Stimulated activated CD8-positive, alpha-beta memory T cell treated with anti-CD3 and anti-CD28 coated beads, Interleukin-4, amount 100 ng/mL, for 1 hour (primary cell): Measurements from ENCODE around the gene RNF225.
"Not testable (repeated sequence)": the region's sequence is repeated elsewhere in the genome, so short reads cannot be mapped to it uniquely, and the experiment has no call there.

Experiments
- DNase-seq, 2 donors: peaks; one replicate each; pipeline ENCODE4 v3.0.0-alpha.2; 2020; ENCODE audit warnings: low read depth in 2 of 2, low spot score in 1 of 2

RNF225 gene

DNA sequence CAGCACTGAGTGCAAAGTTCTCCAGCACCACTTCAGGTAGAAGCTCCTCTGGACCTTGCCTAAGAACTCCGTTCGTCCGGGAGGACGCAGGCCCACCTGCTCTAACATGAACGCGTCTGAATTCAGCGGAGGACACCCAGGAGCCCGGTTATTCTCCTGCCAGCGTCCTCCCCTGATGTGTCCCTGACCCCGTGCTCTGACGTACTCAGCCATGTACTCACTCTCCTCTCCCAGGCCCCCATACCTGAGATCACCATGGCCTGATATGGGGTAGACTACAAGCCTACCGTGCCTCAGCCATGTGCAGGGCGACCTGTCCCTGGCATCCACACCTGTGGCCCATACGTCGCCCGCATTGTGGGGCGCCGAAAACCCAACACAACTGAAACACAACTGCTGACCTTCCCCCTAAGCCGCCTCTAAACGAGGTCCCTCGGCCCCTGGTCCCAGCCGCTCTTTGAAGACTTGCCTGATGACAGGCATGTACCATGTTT is 12.2 kb downstream of the RNF225 start:
- DNase-seq: no peak

DNA sequence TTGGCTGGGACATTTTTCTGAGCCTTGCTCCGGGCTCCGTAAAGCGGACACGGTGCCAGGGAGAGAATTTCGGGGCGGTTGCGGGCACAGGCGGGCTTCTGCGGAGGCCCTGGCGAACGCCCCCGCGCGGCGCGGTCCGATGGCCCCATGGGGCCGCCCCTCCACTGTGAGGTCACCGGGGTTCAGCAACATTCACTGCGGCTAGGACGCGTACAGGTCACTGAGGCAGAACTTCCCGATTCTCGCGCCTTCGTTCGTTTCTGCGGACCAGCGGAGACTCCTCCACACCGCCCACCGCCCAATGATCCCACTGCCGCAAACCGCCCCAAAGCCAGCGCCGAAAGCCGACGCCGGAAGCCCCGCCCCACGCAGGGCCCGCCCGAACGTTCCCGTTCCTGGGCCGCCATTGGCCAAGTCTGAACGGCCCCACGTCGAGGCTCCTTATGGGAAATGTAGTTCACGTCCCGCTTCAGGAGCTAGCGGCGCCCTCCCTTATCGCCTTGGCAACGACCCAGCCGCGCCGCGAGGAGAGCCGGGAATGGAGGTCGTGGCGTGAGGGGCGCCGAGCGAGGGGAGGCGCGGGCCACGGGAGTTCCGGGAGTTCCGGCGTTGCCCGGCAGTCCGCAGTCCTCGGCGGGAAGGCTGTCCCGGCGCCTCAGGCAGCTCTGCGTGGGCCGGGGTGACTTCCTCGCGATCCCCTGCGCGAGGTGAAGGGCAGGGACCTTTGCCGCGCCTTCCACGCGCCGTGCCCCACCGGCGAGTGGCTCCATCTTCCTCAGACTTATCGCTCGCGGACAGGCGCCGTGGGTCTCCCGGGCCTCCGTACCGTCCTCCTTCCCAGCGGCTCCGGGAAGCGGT is 12.9 kb downstream of the RNF225 start, which contains the start of gene ZNF584:
ZNF584 (plus strand) TSS at position 498 of the 858 bp plus-strand sequence. CDS start 499 bp downstream, outside the sequence.
- peak; percentile 81 to 86 for DNase-seq

GRCh38 chr19:58409010-58409790 is 13.7 kb downstream of the RNF225 start:
- no peak for DNase-seq

GRCh38 chr19:58416604-58417003 is 21.1 kb downstream of the RNF225 start:
- DNase-seq: no peak

- no peak for DNase-seq
These were observed 21.6 kb downstream of the RNF225 start for GRCh38 chr19:58417071-58417470.

- no peak for DNase-seq
These were observed 33.2 kb downstream of the RNF225 start for GRCh38 chr19:58428617-58429016.

DNA sequence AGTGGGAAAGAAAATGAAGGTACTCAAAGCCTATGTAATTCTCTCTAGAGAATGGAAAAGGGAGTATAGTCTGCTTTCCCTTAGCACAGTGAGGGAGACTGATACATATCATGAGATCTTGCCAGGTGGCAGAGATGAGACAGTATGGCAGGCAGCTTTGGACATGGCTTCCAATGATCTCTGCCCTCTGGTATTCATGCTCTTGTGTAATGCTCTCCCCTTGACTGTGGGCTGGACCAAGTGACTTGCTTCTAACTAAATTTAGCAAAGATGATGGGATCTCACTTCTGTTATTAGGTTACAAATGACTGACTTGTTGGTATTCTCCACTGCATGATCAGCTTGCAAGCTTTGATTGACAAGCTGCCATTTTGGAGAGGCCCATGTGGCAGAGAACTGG is 34.3 kb downstream of the RNF225 start:
- DNase-seq: no peak

DNA sequence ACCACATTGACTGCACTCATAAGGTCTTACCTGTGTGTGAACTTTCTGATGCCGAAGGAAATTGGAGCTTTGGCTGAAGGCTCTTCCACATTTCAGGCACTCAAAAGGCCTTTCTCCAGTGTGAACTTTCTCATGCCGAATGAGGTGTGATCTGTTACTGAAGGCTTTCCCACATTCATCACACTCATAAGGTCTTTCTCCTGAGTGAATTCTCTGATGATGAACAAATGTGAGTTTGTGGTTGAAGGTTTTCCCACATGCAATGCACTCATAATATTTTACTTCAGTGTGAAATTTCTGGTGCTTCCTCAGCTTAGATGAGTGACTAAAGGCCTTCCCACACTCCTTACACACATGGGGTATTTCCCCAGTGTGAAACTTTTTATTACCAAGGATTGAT is 38.8 kb downstream of the RNF225 start:
- no peak for DNase-seq

DNA sequence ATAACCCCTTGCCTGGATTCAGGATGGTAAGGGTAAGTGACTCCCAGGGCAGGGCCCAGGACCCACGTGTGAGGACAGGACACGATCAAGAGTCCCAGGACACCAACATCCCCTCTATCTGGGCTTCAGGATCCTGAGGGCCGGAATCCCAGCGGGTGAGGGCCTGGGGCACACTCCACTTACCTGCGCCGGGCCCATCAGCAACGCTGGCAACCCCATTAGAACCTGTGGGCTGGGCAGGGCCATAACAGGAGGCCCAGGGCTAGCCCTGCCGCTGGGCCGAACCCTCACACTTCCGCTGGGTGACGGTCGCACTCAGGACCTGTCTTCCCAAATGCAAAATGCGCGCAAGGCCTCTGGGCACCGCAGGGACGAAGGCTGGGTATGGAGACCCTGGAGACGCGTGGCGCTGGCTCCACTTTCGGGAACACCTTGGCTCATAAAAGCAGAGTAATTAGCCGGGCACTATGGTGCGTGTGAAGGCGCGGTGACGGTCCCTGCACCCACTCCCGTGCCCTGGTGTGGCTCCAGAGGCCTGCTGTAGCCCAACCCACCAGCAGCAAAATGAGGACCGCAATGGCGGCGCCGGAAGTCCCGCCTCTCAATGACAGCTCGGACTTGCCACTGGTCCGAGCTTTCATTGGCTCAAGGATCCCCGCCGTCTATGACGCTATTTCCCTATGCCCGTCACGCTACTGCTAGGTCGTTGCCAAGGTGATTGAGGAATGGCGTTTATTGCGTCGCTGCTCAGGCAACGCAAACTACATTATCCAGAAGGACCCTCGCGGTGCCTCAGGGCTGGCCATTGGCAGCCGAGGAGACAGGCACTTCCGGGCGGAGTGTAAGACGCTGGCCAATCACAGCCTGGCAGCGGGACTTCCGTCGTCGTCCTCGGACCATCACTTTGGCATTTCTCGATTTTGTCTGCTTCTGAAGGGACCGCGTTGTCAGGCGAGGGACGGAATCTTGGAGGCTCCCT is 44.4 kb downstream of the RNF225 start, which contains the start of gene ZNF132:
ZNF132 (minus strand) TSS at position 578 of the 979 bp plus-strand sequence; CDS start at position 246, 332 bp downstream.
- DNase-seq: peak; percentile 80 to 85

GRCh38 chr19:58440556-58440955 is 45.1 kb downstream of the RNF225 start:
- no peak for DNase-seq

GRCh38 chr19:58442986-58443385 is 47.5 kb downstream of the RNF225 start:
- DNase-seq: not testable (repeated sequence)
